ENCODE data around the gene SMIM20. TPM values are rescaled to one million over a fixed set of nuclear protein-coding genes. Genes with fewer than 3 reads are reported as not detected.

SMIM20 gene
- total RNA-seq, 2 experiments from 2014 or later: 44.0 to 53.8 TPM

GRCh38 chr4:25937801-25938200 is 23.8 kb downstream of the SMIM20 start:
- no peaks in the 10 kb centered on the region for H3K36me3 ChIP-seq (ENCODE audit: insufficient read depth, low read length)
- ChIA-PET POLR2A (interaction anchor here (1.7 kb wide), 1 partner anchor 9 kb away, joined by 5 read pairs; no protein-coding TSS in a partner anchor), CTCF (ENCODE audit: unreplicated experiment) (no interaction called here)
- no peaks in the 10 kb centered on the region for H3K4me1 ChIP-seq (ENCODE audit: insufficient read depth, low read length, poor library complexity, severe bottlenecking)
- H3K27ac ChIP-seq (ENCODE audit: low read depth, low read length, poor library complexity, severe bottlenecking): no peak overlapping the region
- no peaks in the 10 kb centered on the region for H4K20me1 ChIP-seq (ENCODE audit: insufficient read depth, low read length)
- no peaks in the 10 kb centered on the region for H3K9me3 ChIP-seq (ENCODE audit: low read length)
- H2AFZ ChIP-seq (ENCODE audit: low read length): no peak overlapping the region
- no peak overlapping the region for H3K4me2 ChIP-seq (ENCODE audit: low read length)
- TF ChIP-seq EZH2phosphoT487 (IDR thresholded peaks at IDR 0.05; ENCODE audit: borderline replicate concordance, low read depth, low read length) (no peak), CTCF (conservative IDR thresholded peaks at IDR 0.05; ENCODE audit: low read length) (no peak)
- no TSS peak for BruUV-seq (replicated peaks)
- no peak for DNase-seq (ENCODE audit: low spot score)
- intact Hi-C loops (cut with micrococcal nuclease; ENCODE audit: unreplicated experiment): loop anchor here (10.0 kb wide), 1 partner anchor 493 kb away; no protein-coding TSS in a partner anchor
- H3K9me2 ChIP-seq (ENCODE audit: insufficient read depth, low read length): no peaks in the 10 kb centered on the region
- H3K4me3 ChIP-seq (ENCODE audit: low read depth, low read length, poor library complexity, severe bottlenecking): no peak overlapping the region
- no peaks in the 10 kb centered on the region for H3K79me2 ChIP-seq (ENCODE audit: insufficient read depth, low read depth, low read length)

GRCh38 chr4:25938366-25938765 is 24.3 kb downstream of the SMIM20 start:
- no peak overlapping the region for H3K27ac ChIP-seq (ENCODE audit: low read depth, low read length, poor library complexity, severe bottlenecking)
- BruUV-seq (replicated peaks): no TSS peak
- no peaks in the 10 kb centered on the region for H3K9me2 ChIP-seq (ENCODE audit: insufficient read depth, low read length)
- no peaks in the 10 kb centered on the region for H3K79me2 ChIP-seq (ENCODE audit: insufficient read depth, low read depth, low read length)
- no peak for DNase-seq (ENCODE audit: low spot score)
- H3K9me3 ChIP-seq (ENCODE audit: low read length): no peaks in the 10 kb centered on the region
- no peak overlapping the region for H2AFZ ChIP-seq (ENCODE audit: low read length)
- H3K4me2 ChIP-seq (ENCODE audit: low read length): no peak overlapping the region
- POLR2A ChIA-PET: interaction anchor here (1.7 kb wide), 1 partner anchor 10 kb away, joined by 5 read pairs; no protein-coding TSS in a partner anchor
- intact Hi-C loops (cut with micrococcal nuclease; ENCODE audit: unreplicated experiment): loop anchor here (10.0 kb wide), 1 partner anchor 494 kb away; no protein-coding TSS in a partner anchor
- no peaks in the 10 kb centered on the region for H3K36me3 ChIP-seq (ENCODE audit: insufficient read depth, low read length)
- CTCF ChIA-PET (ENCODE audit: unreplicated experiment): no interaction called here
- no peak overlapping the region for H3K4me3 ChIP-seq (ENCODE audit: low read depth, low read length, poor library complexity, severe bottlenecking)
- H3K4me1 ChIP-seq (ENCODE audit: insufficient read depth, low read length, poor library complexity, severe bottlenecking): no peaks in the 10 kb centered on the region
- TF ChIP-seq EZH2phosphoT487 (IDR thresholded peaks at IDR 0.05; ENCODE audit: borderline replicate concordance, low read depth, low read length) (no peak), CTCF (conservative IDR thresholded peaks at IDR 0.05; ENCODE audit: low read length) (no peak)
- no peaks in the 10 kb centered on the region for H4K20me1 ChIP-seq (ENCODE audit: insufficient read depth, low read length)

GRCh38 chr4:25938787-25939186 is 24.8 kb downstream of the SMIM20 start:
- H2AFZ ChIP-seq (ENCODE audit: low read length): no peak overlapping the region
- DNase-seq (ENCODE audit: low spot score): no peak

More at GRCh38 chr4:25938787-25939186, 24.8 kb downstream of the SMIM20 start:
- Histone ChIP-seq H3K36me3 (ENCODE audit: insufficient read depth, low read length) (no peaks in the 10 kb centered on the region), H4K20me1 (ENCODE audit: insufficient read depth, low read length) (no peaks in the 10 kb centered on the region), H3K79me2 (ENCODE audit: insufficient read depth, low read depth, low read length) (no peaks in the 10 kb centered on the region), H3K9me2 (ENCODE audit: insufficient read depth, low read length) (no peaks in the 10 kb centered on the region), H3K27ac (ENCODE audit: low read depth, low read length, poor library complexity, severe bottlenecking) (no peak overlapping the region), H3K9me3 (ENCODE audit: low read length) (no peaks in the 10 kb centered on the region), H3K4me2 (ENCODE audit: low read length) (no peak overlapping the region), H3K4me1 (ENCODE audit: insufficient read depth, low read length, poor library complexity, severe bottlenecking) (no peaks in the 10 kb centered on the region), H3K4me3 (ENCODE audit: low read depth, low read length, poor library complexity, severe bottlenecking) (no peak overlapping the region)
- no TSS peak for BruUV-seq (replicated peaks)
- ChIA-PET CTCF (ENCODE audit: unreplicated experiment) (no interaction called here), POLR2A (interaction anchor here (1.7 kb wide), 1 partner anchor 10 kb away, joined by 5 read pairs; no protein-coding TSS in a partner anchor)
- intact Hi-C loops (cut with micrococcal nuclease; ENCODE audit: unreplicated experiment): loop anchor here (10.0 kb wide), 1 partner anchor 494 kb away; no protein-coding TSS in a partner anchor
- TF ChIP-seq EZH2phosphoT487 (IDR thresholded peaks at IDR 0.05; ENCODE audit: borderline replicate concordance, low read depth, low read length): no peak
- no peak for TF ChIP-seq CTCF (conservative IDR thresholded peaks at IDR 0.05; ENCODE audit: low read length)
